GM21423 (cell line): Measurements from ENCODE around the gene TMEM161B.
"Not testable (repeated sequence)": the region's sequence is repeated elsewhere in the genome, so short reads cannot be mapped to it uniquely, and the experiment has no call there.

Source experiments
- ATAC-seq: cut with Tn5 transposase; IDR thresholded peaks from one replicate; pipeline ENCODE4 v1.9.1; 2021; ENCODE audit warnings: mild to moderate bottlenecking, moderate library complexity; ENCODE audit not compliant: unreplicated experiment

The TMEM161B gene

GRCh38 chr5:88268385-88269184 is at the start of gene TMEM161B:
TMEM161B (minus strand) TSS chr5:88268845; CDS start chr5:88268723, 122 bp downstream.
- peak; percentile 99 for ATAC-seq

DNA sequence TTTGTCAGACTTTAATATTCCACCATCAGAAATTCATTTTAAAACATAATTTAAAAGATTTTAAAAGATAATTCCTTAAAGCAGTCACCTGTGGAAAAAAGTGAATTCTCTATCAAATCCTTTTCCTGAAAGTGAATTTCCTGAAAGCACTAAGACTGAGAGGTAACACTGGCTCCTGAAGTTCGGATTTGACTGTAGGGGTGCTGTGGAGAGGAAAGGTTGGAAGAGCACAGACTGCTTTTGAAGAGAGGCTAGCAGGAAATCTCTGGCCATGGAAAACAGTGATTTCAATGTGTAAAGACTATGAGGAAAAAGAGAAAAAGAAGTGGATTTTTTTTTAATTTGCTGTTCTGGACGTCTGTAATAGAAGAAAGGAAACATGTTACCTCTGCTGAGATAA is 35.7 kb upstream of the TMEM161B start:
- ATAC-seq: no peak

GRCh38 chr5:88298425-88298824 is 29.8 kb upstream of the TMEM161B start:
- no peak for ATAC-seq

DNA sequence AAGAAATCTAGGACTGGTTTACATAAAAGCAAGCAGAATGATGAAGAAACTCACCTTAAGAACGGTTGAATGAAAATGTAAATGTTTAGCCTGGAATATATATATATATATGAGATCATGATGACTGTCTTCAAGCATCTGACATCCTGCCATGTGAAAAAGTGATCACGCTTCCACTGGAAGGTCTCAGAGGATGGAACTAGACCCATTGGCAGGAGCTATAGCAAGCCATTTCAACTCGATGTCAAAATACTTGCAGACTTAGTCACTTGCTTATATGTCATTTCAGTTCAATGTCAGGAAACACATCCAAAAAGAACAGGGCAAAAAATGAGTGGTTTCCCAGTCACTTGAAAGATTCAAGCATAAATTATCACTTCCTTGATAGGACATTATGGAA is 22.2 kb upstream of the TMEM161B start:
- ATAC-seq: no peak

- ATAC-seq: no peak
These were observed 20.0 kb upstream of the TMEM161B start for GRCh38 chr5:88288528-88289197.

DNA sequence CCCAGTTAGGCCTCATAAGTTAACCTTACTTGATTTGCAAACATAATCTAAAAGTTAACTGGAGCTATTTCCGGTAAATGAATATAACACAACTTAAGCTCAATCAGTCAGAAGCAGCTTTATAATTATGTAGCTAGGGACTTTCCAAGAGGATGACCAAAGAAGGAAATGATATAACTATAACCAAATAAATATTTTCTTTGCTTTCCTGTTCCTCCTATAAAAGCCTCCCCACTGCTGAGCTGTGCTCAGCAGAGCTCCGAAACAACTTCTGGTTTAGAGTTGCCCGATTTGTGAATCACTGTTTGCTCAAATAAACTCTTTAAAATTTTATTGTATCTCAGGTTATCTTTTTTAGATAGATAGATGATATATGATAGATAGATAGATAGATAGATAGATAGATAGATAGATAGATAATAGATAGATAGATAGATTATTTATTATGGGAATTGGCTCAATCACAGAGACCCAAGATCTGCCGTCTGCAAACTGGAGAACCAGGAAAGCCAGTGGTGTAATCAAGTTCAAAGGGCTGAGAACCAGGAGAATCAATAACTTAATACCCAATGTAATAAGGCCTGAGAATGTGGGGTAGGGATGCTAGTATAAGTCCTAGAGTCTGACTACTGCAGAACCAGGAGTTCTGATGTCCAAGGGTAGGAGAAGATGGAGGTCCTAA is 19.3 kb upstream of the TMEM161B start:
- ATAC-seq: no peak

DNA sequence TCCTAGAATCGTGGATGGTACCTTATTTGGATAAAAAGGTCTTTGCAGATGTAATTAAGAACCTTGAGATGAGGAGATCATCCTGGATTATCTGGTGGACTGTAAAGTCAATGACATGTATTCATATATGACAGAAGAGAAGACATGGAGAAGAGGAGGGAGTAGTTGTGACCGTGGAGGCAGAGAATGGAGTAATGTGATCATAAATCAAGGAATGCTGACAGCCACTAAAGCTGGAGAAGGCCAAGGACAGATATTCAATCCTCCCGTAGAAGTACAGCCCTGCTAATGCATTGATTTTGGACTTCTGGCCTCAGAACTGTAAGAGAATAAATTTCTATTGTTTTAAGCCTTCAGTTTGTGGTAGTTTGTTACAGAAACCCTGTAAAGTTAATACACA is 18.7 kb upstream of the TMEM161B start:
- no peak for ATAC-seq

- ATAC-seq: no peak
These were observed 15.0 kb upstream of the TMEM161B start for GRCh38 chr5:88283690-88284089.

DNA sequence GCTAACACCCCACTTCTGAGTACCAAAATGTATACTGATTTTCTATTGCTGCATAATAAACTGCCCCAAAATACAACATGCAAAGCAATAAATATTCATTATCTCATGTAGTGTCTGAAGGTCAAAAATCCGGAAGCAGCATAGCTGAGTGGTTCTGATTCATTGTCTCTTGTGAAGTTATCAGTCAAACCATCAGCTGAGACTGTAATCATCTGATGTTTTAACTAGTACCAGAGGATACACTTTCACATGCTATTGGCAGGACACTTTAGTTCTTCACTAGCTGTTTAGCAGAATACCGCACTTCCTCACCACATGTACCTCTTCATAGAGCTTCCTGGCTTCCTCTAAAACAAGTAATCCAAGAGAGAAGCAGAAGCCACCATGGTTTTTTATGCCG is 12.7 kb upstream of the TMEM161B start:
- no peak for ATAC-seq

DNA sequence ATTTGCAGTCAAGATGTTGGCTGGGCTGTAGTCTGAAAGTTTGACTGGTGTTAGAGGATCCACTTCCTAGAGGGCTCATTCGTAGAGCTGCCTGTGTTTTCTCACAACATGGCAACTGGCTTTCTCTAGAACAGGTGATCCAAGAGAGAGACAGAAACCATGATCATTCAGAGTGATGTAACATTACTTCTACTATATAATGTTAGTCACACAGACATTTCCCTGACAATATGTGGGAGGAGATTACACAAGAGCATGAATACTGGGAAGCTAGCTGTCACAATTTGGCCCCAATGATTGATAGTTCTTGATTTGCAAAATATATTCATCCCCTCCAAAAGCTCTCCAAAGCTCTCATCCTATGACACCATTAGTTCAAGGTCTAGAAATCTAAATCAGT is 10.9 kb upstream of the TMEM161B start:
- no peak for ATAC-seq

- no peak for ATAC-seq
These were observed 7.7 kb upstream of the TMEM161B start for GRCh38 chr5:88276378-88276777.

GRCh38 chr5:88275581-88275980 is 6.9 kb upstream of the TMEM161B start:
- no peak for ATAC-seq

GRCh38 chr5:88269222-88269771 is 652 bp upstream of the TMEM161B start:
- peak; percentile 8 for ATAC-seq

- not testable (repeated sequence) for ATAC-seq
These were observed 4.1 kb downstream of the TMEM161B start for GRCh38 chr5:88264565-88264964.

- no peak for ATAC-seq
These were observed 5.3 kb downstream of the TMEM161B start for GRCh38 chr5:88263349-88263748.

- ATAC-seq: no peak
These were observed 6.5 kb downstream of the TMEM161B start for GRCh38 chr5:88262116-88262515.

DNA sequence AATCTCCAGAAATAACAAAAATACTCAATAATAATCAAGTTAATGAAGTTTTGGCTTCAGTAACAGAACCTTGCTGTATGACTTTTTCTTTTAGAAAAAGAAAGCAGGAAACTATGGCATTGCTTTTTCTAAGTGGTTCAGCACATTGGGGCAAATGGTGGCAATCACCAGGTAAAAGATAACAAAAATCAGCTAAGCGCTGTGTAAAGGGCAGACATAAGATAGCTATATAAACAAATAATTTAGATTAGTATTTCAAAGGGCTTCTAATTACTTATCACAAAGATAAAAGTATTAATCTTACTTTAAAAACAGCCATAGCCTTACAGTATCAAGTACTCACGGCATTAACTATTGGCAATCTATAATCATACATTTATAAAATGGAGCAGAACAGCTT is 10.0 kb downstream of the TMEM161B start:
- ATAC-seq: no peak

DNA sequence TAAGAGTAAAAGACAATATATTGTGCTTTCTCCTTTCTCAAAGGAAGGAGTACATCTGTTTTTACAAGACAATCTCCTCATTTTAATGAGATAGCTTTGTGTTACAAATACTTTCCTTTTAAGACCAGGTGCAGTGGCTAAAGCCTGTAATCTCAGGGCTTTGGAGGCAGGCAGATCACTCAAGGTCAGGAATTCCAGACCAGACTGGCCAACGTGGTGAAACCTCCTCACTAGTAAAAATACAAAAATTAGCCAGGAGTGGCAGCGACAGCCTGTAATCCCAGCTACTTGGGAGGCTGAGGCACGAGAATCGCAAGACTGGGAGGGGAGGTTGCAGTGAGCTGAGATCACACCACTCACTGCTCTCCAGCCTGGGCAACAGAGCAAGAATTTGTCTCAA is 11.8 kb downstream of the TMEM161B start:
- ATAC-seq: no peak

- no peak for ATAC-seq
These were observed 12.6 kb downstream of the TMEM161B start for GRCh38 chr5:88256037-88256436.

DNA sequence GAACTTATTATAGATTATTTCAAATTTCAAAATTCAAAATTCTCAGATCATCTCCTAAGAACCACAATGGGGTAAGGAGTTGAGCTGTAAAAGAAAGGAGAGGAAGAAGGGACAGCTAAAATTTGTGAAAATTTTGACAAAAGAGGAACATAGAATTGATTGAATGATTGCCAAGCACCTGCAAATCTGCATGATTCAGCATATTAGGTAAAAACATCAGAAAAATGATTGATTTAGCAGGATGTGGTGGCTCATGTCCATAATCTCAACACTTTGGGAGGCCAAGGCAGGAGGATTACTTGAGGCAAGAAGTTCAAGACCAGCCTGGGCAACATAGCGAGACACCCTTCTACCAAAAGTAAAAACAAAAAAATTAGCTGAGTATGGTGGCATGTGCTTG is 14.3 kb downstream of the TMEM161B start:
- ATAC-seq: no peak

- peak; percentile 63 for ATAC-seq
These were observed 17.5 kb downstream of the TMEM161B start for GRCh38 chr5:88251048-88251711.
